ENCODE data around the gene CACNA1E. TPM values are rescaled to one million over a fixed set of nuclear protein-coding genes. Genes with fewer than 3 reads are reported as not detected.

CACNA1E gene
- total and polyA plus RNA-seq, 2 donors (not counting 1 experiment from before 2014, with no cell fraction given): 0.37 to 0.40 TPM

- Histone ChIP-seq H3K27ac (ENCODE audit: low read length in 2 of 2) (no peak overlapping the region), H3K4me1 (ENCODE audit: control insufficient read depth in 2 of 2, insufficient read depth in 2 of 2, low read length in 2 of 2) (no peaks in the 10 kb centered on the region), H3K4me3 (ENCODE audit: control extremely low read depth in 1 of 5, extremely low read depth in 1 of 5, insufficient read depth in 1 of 5, low read depth in 2 of 5, low read length in 4 of 5) (no peak overlapping the region), H3K27me3 (replicated peaks in 1 of 4; ENCODE audit: control extremely low read depth in 1 of 4, control insufficient read depth in 3 of 4, insufficient read depth in 4 of 4, low read length in 3 of 4) (no peaks in the 10 kb centered on the region), H3K9me3 (ENCODE audit: control extremely low read depth in 1 of 3, control insufficient read depth in 2 of 3, insufficient read depth in 1 of 3, low read length in 2 of 3) (peaks cover 0 to 4% (median 0%) of the 10 kb centered on the region in 3 donors), H3K79me2 (ENCODE audit: control insufficient read depth, insufficient read depth, low read length) (no peaks in the 10 kb centered on the region), H3K9ac (ENCODE audit: low read length) (no peak overlapping the region), H4K20me1 (ENCODE audit: control insufficient read depth, insufficient read depth, low read length, poor library complexity, severe bottlenecking) (no peaks in the 10 kb centered on the region), H3K36me3 (replicated peaks in 1 of 2; ENCODE audit: control extremely low read depth in 1 of 2, control insufficient read depth in 1 of 2, extremely low read depth in 1 of 2, insufficient read depth in 2 of 2, low read length in 1 of 2) (no peaks in the 10 kb centered on the region), H2AFZ (ENCODE audit: insufficient read depth, low read depth, low read length, poor library complexity, severe bottlenecking) (no peak overlapping the region), H3K4me2 (replicated peaks; ENCODE audit: low read depth, low read length, poor library complexity, severe bottlenecking) (no peak overlapping the region)
- H3K9me3 Mint-ChIP-seq (ENCODE audit: insufficient read depth): no peaks in the 10 kb centered on the region
- ChIA-PET POLR2A (no interaction called here), CTCF (no interaction called here)
- ATAC-seq (ENCODE audit: low read depth) (no peak), DNase-seq (no peak)
- intact Hi-C loops (cut with micrococcal nuclease): no loop called here
- H3K4me1 Mint-ChIP-seq: no peaks in the 10 kb centered on the region
- H3K27ac Mint-ChIP-seq: no peak overlapping the region
- WGBS (ENCODE audit: insufficient coverage): 98% methylated on average over 6 of the region's 7 CpGs
- TF ChIP-seq, protein P1, sequence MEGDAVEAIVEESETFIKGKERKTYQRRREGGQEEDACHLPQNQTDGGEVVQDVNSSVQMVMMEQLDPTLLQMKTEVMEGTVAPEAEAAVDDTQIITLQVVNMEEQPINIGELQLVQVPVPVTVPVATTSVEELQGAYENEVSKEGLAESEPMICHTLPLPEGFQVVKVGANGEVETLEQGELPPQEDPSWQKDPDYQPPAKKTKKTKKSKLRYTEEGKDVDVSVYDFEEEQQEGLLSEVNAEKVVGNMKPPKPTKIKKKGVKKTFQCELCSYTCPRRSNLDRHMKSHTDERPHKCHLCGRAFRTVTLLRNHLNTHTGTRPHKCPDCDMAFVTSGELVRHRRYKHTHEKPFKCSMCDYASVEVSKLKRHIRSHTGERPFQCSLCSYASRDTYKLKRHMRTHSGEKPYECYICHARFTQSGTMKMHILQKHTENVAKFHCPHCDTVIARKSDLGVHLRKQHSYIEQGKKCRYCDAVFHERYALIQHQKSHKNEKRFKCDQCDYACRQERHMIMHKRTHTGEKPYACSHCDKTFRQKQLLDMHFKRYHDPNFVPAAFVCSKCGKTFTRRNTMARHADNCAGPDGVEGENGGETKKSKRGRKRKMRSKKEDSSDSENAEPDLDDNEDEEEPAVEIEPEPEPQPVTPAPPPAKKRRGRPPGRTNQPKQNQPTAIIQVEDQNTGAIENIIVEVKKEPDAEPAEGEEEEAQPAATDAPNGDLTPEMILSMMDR (IDR thresholded peaks at IDR 0.05): no peak
- no peak for TF ChIP-seq EZH2 (IDR thresholded peaks at IDR 0.05; ENCODE audit: borderline replicate concordance, insufficient read depth, low read depth, low read length, poor library complexity, severe bottlenecking)
- no peak overlapping the region for H3K4me3 Mint-ChIP-seq
- H3K27me3 Mint-ChIP-seq: no peaks in the 10 kb centered on the region
These were observed 247.3 kb downstream of the CACNA1E start for GRCh38 chr1:181730606-181731005.

GRCh38 chr1:181732218-181732990 lies 249.1 kb downstream of the CACNA1E start:
- intact Hi-C loops (cut with micrococcal nuclease): no loop called here
- H3K4me2 ChIP-seq (replicated peaks; ENCODE audit: low read depth, low read length, poor library complexity, severe bottlenecking): no peak overlapping the region
- DNase-seq (no peak), ATAC-seq (ENCODE audit: low read depth) (no peak)
- H3K36me3 ChIP-seq (replicated peaks in 1 of 2; ENCODE audit: control extremely low read depth in 1 of 2, control insufficient read depth in 1 of 2, extremely low read depth in 1 of 2, insufficient read depth in 2 of 2, low read length in 1 of 2): no peaks in the 10 kb centered on the region
- H4K20me1 ChIP-seq (ENCODE audit: control insufficient read depth, insufficient read depth, low read length, poor library complexity, severe bottlenecking): no peaks in the 10 kb centered on the region
- no peaks in the 10 kb centered on the region for H3K27me3 ChIP-seq (replicated peaks in 1 of 4; ENCODE audit: control extremely low read depth in 1 of 4, control insufficient read depth in 3 of 4, insufficient read depth in 4 of 4, low read length in 3 of 4)
- H3K4me3 Mint-ChIP-seq: no peak overlapping the region
- H3K27ac ChIP-seq (ENCODE audit: low read length in 2 of 2): no peak overlapping the region
- H3K27ac Mint-ChIP-seq: no peak overlapping the region
- no peaks in the 10 kb centered on the region for H3K9me3 Mint-ChIP-seq (ENCODE audit: insufficient read depth)
- no peaks in the 10 kb centered on the region for H3K4me1 ChIP-seq (ENCODE audit: control insufficient read depth in 2 of 2, insufficient read depth in 2 of 2, low read length in 2 of 2)
- peaks cover 0 to 4% (median 0%) of the 10 kb centered on the region in 3 donors for H3K9me3 ChIP-seq (ENCODE audit: control extremely low read depth in 1 of 3, control insufficient read depth in 2 of 3, insufficient read depth in 1 of 3, low read length in 2 of 3)
- ChIA-PET POLR2A (no interaction called here), CTCF (no interaction called here)
- TF ChIP-seq, protein P1 (IDR thresholded peaks at IDR 0.05): no peak
- no peak for TF ChIP-seq EZH2 (IDR thresholded peaks at IDR 0.05; ENCODE audit: borderline replicate concordance, insufficient read depth, low read depth, low read length, poor library complexity, severe bottlenecking)
- H3K4me3 ChIP-seq (ENCODE audit: control extremely low read depth in 1 of 5, extremely low read depth in 1 of 5, insufficient read depth in 1 of 5, low read depth in 2 of 5, low read length in 4 of 5): no peak overlapping the region
- H3K4me1 Mint-ChIP-seq: no peaks in the 10 kb centered on the region
- peaks cover 3% of the 10 kb centered on the region for H3K27me3 Mint-ChIP-seq
- no peak overlapping the region for H2AFZ ChIP-seq (ENCODE audit: insufficient read depth, low read depth, low read length, poor library complexity, severe bottlenecking)
- no peak overlapping the region for H3K9ac ChIP-seq (ENCODE audit: low read length)
- WGBS (ENCODE audit: insufficient coverage): 96% methylated on average over 28 of the region's 31 CpGs
- no peaks in the 10 kb centered on the region for H3K79me2 ChIP-seq (ENCODE audit: control insufficient read depth, insufficient read depth, low read length)
